HEK293 (cell line): Measurements from ENCODE around the gene ACAD8.

Experiments used
- CTCF ChIP-seq: fragments of 450-650 bp; formaldehyde crosslinking; IDR thresholded peaks from 2 replicates; pipeline ENCODE4 v1.5.1; 2016; ENCODE audit warnings: missing biosample characterization, missing genetic modification characterization
- MYNN ChIP-seq: fragments of 450-650 bp; formaldehyde crosslinking; IDR thresholded peaks from 2 replicates; pipeline ENCODE4 v1.5.1; 2016; ENCODE audit warnings: missing biosample characterization, missing genetic modification characterization, borderline replicate concordance
- PATZ1 ChIP-seq: fragments of 450-650 bp; formaldehyde crosslinking; IDR thresholded peaks from 2 replicates; pipeline ENCODE4 v1.5.1; 2016; ENCODE audit warnings: missing biosample characterization, missing genetic modification characterization
- PRDM2 ChIP-seq: fragments of 450-650 bp; formaldehyde crosslinking; IDR thresholded peaks from 2 replicates; pipeline ENCODE4 v1.5.1; 2016; ENCODE audit warnings: missing biosample characterization, missing genetic modification characterization, borderline replicate concordance
- PRDM4 ChIP-seq: fragments of 450-650 bp; formaldehyde crosslinking; IDR thresholded peaks from 2 replicates; pipeline ENCODE4 v1.5.1; 2017; ENCODE audit warnings: missing biosample characterization, missing genetic modification characterization
- SCRT1 ChIP-seq: fragments of 450-650 bp; formaldehyde crosslinking; IDR thresholded peaks from 2 replicates; pipeline ENCODE4 v1.5.1; 2016; ENCODE audit warnings: missing biosample characterization, missing genetic modification characterization, borderline replicate concordance
- SP2 ChIP-seq: fragments of 450-650 bp; formaldehyde crosslinking; IDR thresholded peaks from 2 replicates; pipeline ENCODE4 v1.5.1; 2016; ENCODE audit warnings: missing biosample characterization, missing genetic modification characterization
- YY1 ChIP-seq: fragments of 450-650 bp; formaldehyde crosslinking; IDR thresholded peaks from 2 replicates; pipeline ENCODE4 v1.5.1; 2018; ENCODE audit warnings: missing biosample characterization, missing genetic modification characterization
- ZBTB21 ChIP-seq: fragments of 450-650 bp; formaldehyde crosslinking; IDR thresholded peaks from 2 replicates; pipeline ENCODE4 v1.5.1; 2017; ENCODE audit warnings: missing biosample characterization, missing genetic modification characterization
- ZEB2 ChIP-seq: fragments of 450-650 bp; formaldehyde crosslinking; IDR thresholded peaks from 2 replicates; pipeline ENCODE4 v1.5.1; 2016; ENCODE audit warnings: missing biosample characterization, missing genetic modification characterization
- ZNF366 ChIP-seq: fragments of 450-650 bp; formaldehyde crosslinking; conservative IDR thresholded peaks from 2 replicates; pipeline ENCODE4 v1.5.1; 2016; ENCODE audit warnings: missing biosample characterization, missing genetic modification characterization
- ZNF704 ChIP-seq: fragments of 450-650 bp; formaldehyde crosslinking; IDR thresholded peaks from 2 replicates; pipeline ENCODE4 v1.5.1; 2016; ENCODE audit warnings: missing biosample characterization, missing genetic modification characterization

GRCh38 chr11:134290646-134291045, 37.3 kb downstream of the ACAD8 start:
- no peak for TF ChIP-seq CTCF (tag by site-specific recombination)
- no peak for TF ChIP-seq MYNN (tag by site-specific recombination)
- TF ChIP-seq SP2 (tag by site-specific recombination): no peak
- no peak for TF ChIP-seq PRDM2 (tag by site-specific recombination)
- no peak for TF ChIP-seq PRDM4
- no peak for TF ChIP-seq YY1
- no peak for TF ChIP-seq ZNF366 (tag by site-specific recombination)
- no peak for TF ChIP-seq SCRT1 (tag by site-specific recombination)
- no peak for TF ChIP-seq ZNF704 (tag by site-specific recombination)
- TF ChIP-seq ZBTB21 (tag by site-specific recombination): no peak
- TF ChIP-seq PATZ1 (tag by site-specific recombination): no peak
- no peak for TF ChIP-seq ZEB2
